K562 (cell line): ENCODE measurements around the gene LRFN4. TPM values are rescaled to one million over a fixed set of nuclear protein-coding genes. Genes with fewer than 3 reads are reported as not detected.

Experiments
- BRCA1 ChIP-seq, 2 experiments: fragments of 450-650 bp in 1 of 2; sonication (generic) in 1 of 2; formaldehyde crosslinking in 1 of 2; IDR thresholded peaks; 2 replicates each; pipeline versions ENCODE4 v1.5.0 to v1.6.1; 2017 to 2020; ENCODE audit warnings: mild to moderate bottlenecking in 1 of 2, missing genetic modification reagents in 1 of 2
- CBFA2T3 ChIP-seq: fragments of 450-650 bp; IDR thresholded peaks from 2 replicates; pipeline ENCODE4 v1.6.1; 2017
- CBFB ChIP-seq: sonication (generic); formaldehyde crosslinking; IDR thresholded peaks from 2 replicates; pipeline ENCODE4 v1.4.0; 2020; ENCODE audit warnings: mild to moderate bottlenecking, missing genetic modification reagents
- CBX2 ChIP-seq: fragments of 200-600 bp; sonication (generic); IDR thresholded peaks from one replicate; pipeline ENCODE4 v1.6.1; 2012; ENCODE audit warnings: mild to moderate bottlenecking, low read length, inconsistent platforms; ENCODE audit not compliant: insufficient read depth, poor library complexity, severe bottlenecking
- CC2D1A ChIP-seq: fragments of 450-650 bp; IDR thresholded peaks from 2 replicates; pipeline ENCODE4 v1.6.1; 2017; ENCODE audit warnings: mild to moderate bottlenecking
- CREM ChIP-seq: IDR thresholded peaks from 2 replicates; pipeline ENCODE4 v1.6.1; 2014; ENCODE audit warnings: antibody characterized with exemption, low read depth
- CTBP1 ChIP-seq: fragments of 450-650 bp; IDR thresholded peaks from 2 replicates; pipeline ENCODE4 v1.6.1; 2016; ENCODE audit warnings: borderline replicate concordance
- FOXK1 ChIP-seq: sonication (generic); formaldehyde crosslinking; IDR thresholded peaks from 2 replicates; pipeline ENCODE4 v1.8.0; 2022; ENCODE audit warnings: missing genetic modification reagents, mild to moderate bottlenecking, borderline replicate concordance
- GABPB1 ChIP-seq: sonication (generic); formaldehyde crosslinking; IDR thresholded peaks from 2 replicates; pipeline ENCODE4 v1.8.0; 2022; ENCODE audit warnings: mild to moderate bottlenecking, missing genetic modification reagents
- KDM1A ChIP-seq, 2 experiments: fragments of 450-650 bp; IDR thresholded peaks; 2 replicates each; pipeline ENCODE4 v1.6.1; 2016; ENCODE audit warnings: mild to moderate bottlenecking in 2 of 2
- MAZ ChIP-seq, 2 experiments: fragments of 450-650 bp in 1 of 2; sonication (generic) in 1 of 2; formaldehyde crosslinking; IDR thresholded peaks in 1 of 2; conservative IDR thresholded peaks in 1 of 2; 2 replicates each; pipeline versions ENCODE4 v1.4.0 to v1.5.0; 2020; ENCODE audit warnings: mild to moderate bottlenecking in 1 of 2, missing genetic modification reagents in 1 of 2
- MCM7 ChIP-seq, 2 experiments: fragments of 450-650 bp; IDR thresholded peaks; 2 replicates each; pipeline ENCODE4 v1.6.1; 2016 to 2018
- MYBL2 ChIP-seq, 2 experiments: fragments of 450-650 bp in 1 of 2; sonication (generic) in 1 of 2; formaldehyde crosslinking in 1 of 2; IDR thresholded peaks; 2 replicates each; pipeline versions ENCODE4 v1.6.1 to v1.8.1; 2017 to 2022; ENCODE audit warnings: borderline replicate concordance in 1 of 2, inconsistent platforms in 1 of 2, low read depth in 1 of 2, mild to moderate bottlenecking in 1 of 2, missing genetic modification reagents in 1 of 2, moderate library complexity in 1 of 2
- NCOA4 ChIP-seq: fragments of 450-650 bp; IDR thresholded peaks from 2 replicates; pipeline ENCODE4 v1.6.1; 2018; ENCODE audit warnings: mild to moderate bottlenecking; ENCODE audit not compliant: partially characterized antibody
- RBM15 ChIP-seq: fragments of 200-400 bp; formaldehyde crosslinking; IDR thresholded peaks from 2 replicates; pipeline ENCODE4 v1.6.1; 2018; ENCODE audit warnings: mild to moderate bottlenecking, low read length, moderate library complexity; ENCODE audit not compliant: insufficient read depth
- SMAD2 ChIP-seq: fragments of 150-350 bp; IDR thresholded peaks from 2 replicates; pipeline ENCODE4 v1.6.1; 2014; ENCODE audit warnings: low read depth, mild to moderate bottlenecking, low read length
- TBP ChIP-seq: optimal IDR thresholded peaks from 2 replicates; pipeline ENCODE3; 2011; ENCODE audit warnings: low read depth, low read length, improper control_type of control experiment
- TEAD4 ChIP-seq, 2 experiments: sonication (generic) in 1 of 2; formaldehyde crosslinking in 1 of 2; IDR thresholded peaks; 2 replicates each; pipeline versions ENCODE4 v1.6.1 to v1.8.0; 2012 to 2022; ENCODE audit warnings: borderline replicate concordance in 1 of 2, inconsistent platforms in 1 of 2, low read length in 1 of 2, mild to moderate bottlenecking in 1 of 2, missing genetic modification reagents in 1 of 2
- ZKSCAN1 ChIP-seq: fragments of 150-350 bp; IDR thresholded peaks from 2 replicates; pipeline ENCODE4 v1.6.1; 2016; ENCODE audit warnings: low read depth, low read length
- ZNF232 ChIP-seq: sonication (generic); formaldehyde crosslinking; IDR thresholded peaks from 2 replicates; pipeline ENCODE4 v1.8.0; 2022; ENCODE audit warnings: mild to moderate bottlenecking, missing genetic modification reagents
- ZNF282 ChIP-seq: sonication (generic); formaldehyde crosslinking; IDR thresholded peaks from 2 replicates; pipeline ENCODE4 v1.8.1; 2023; ENCODE audit warnings: missing genetic modification reagents
- ZZZ3 ChIP-seq: fragments of 450-650 bp; IDR thresholded peaks from 2 replicates; pipeline ENCODE4 v1.6.1; 2016; ENCODE audit warnings: antibody characterized with exemption, mild to moderate bottlenecking, moderate library complexity
- polyA plus RNA-seq, 8 experiments: library from polyadenylated mRNA; depleted of rRNA in 4 of 8; stranded (reverse) in 5 of 8; unstranded in 3 of 8; fragments of >200 nt; fragmentation: Nextera tagmentation in 2 of 8; fragmentation: Illumina TruSeq in 1 of 8; extraction: Ambion mirVana in 2 of 8; extraction: Trizol in 1 of 8; gene quantifications; 2 replicates each; pipeline versions ENCODE4 v1.2.1 to v1.2.3, GENCODE V29; 2011 to 2014; ENCODE audit warnings: inconsistent platforms in 1 of 8, missing spikeins in 1 of 8
- total RNA-seq, 7 experiments: library from RNA; depleted of rRNA in 6 of 7; stranded (reverse); fragments of >200 nt in 6 of 7; fragmentation: Illumina TruSeq in 2 of 7; extraction: Trizol in 2 of 7; gene quantifications; 2 replicates each; pipeline versions ENCODE4 v1.2.1 to v1.2.3, GENCODE V29; 2011 to 2021; ENCODE audit warnings: low replicate concordance in 1 of 7
- TF ChIP-seq, protein P1 (sequence below): fragments of 250-450 bp; sonication (Bioruptor Pico); IDR thresholded peaks from 2 replicates; pipeline ENCODE4 v1.4.0; 2020; ENCODE audit warnings: mild to moderate bottlenecking, moderate library complexity, borderline replicate concordance
- TF ChIP-seq, protein P2 (sequence below), 3 experiments: fragments of 200-800 bp in 1 of 3; sonication (Bioruptor generic) in 1 of 3; sonication (generic) in 1 of 3; formaldehyde crosslinking in 1 of 3; IDR thresholded peaks; 2 replicates each; pipeline versions ENCODE4 v1.6.1 to v1.8.0; 2016 to 2022; ENCODE audit warnings: mild to moderate bottlenecking in 2 of 3, missing compliant biosample characterization in 2 of 3, missing genetic modification characterization in 2 of 3, missing genetic modification reagents in 1 of 3
- TF ChIP-seq, protein P3 (sequence below): sonication (generic); formaldehyde crosslinking; IDR thresholded peaks from 2 replicates; pipeline ENCODE4 v1.8.1; 2023; ENCODE audit warnings: mild to moderate bottlenecking, missing genetic modification reagents, moderate library complexity

Gene LRFN4
- total and polyA plus RNA-seq, 9 of the 15 experiments (the other 6 are each of a cell fraction or from before 2014, with no cell fraction given), result 0.10 to 60.1 (median 6.7) TPM

GRCh38 chr11:66834943-66835342 lies 21.9 kb upstream of the LRFN4 start (continued):
- TF ChIP-seq, protein P1, sequence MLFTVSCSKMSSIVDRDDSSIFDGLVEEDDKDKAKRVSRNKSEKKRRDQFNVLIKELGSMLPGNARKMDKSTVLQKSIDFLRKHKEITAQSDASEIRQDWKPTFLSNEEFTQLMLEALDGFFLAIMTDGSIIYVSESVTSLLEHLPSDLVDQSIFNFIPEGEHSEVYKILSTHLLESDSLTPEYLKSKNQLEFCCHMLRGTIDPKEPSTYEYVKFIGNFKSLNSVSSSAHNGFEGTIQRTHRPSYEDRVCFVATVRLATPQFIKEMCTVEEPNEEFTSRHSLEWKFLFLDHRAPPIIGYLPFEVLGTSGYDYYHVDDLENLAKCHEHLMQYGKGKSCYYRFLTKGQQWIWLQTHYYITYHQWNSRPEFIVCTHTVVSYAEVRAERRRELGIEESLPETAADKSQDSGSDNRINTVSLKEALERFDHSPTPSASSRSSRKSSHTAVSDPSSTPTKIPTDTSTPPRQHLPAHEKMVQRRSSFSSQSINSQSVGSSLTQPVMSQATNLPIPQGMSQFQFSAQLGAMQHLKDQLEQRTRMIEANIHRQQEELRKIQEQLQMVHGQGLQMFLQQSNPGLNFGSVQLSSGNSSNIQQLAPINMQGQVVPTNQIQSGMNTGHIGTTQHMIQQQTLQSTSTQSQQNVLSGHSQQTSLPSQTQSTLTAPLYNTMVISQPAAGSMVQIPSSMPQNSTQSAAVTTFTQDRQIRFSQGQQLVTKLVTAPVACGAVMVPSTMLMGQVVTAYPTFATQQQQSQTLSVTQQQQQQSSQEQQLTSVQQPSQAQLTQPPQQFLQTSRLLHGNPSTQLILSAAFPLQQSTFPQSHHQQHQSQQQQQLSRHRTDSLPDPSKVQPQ, result no peak
- no peak for TF ChIP-seq NCOA4
- no peak for TF ChIP-seq RBM15
- TF ChIP-seq GABPB1 (CRISPR knock-in tag), result no peak
- no peak for TF ChIP-seq CBFB (CRISPR knock-in tag)
- TF ChIP-seq, protein P2, sequence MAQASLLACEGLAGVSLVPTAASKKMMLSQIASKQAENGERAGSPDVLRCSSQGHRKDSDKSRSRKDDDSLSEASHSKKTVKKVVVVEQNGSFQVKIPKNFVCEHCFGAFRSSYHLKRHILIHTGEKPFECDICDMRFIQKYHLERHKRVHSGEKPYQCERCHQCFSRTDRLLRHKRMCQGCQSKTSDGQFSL (CRISPR knock-in tag; IDR thresholded peaks at IDR 0.05), result no peak
- TF ChIP-seq, protein P2 (tag; IDR thresholded peaks at IDR 0.05), result no peak
- TF ChIP-seq CREM, result 0 out of 2 replicates have a peak, but pooled peaks have one; percentile 17
- TF ChIP-seq, protein P3, sequence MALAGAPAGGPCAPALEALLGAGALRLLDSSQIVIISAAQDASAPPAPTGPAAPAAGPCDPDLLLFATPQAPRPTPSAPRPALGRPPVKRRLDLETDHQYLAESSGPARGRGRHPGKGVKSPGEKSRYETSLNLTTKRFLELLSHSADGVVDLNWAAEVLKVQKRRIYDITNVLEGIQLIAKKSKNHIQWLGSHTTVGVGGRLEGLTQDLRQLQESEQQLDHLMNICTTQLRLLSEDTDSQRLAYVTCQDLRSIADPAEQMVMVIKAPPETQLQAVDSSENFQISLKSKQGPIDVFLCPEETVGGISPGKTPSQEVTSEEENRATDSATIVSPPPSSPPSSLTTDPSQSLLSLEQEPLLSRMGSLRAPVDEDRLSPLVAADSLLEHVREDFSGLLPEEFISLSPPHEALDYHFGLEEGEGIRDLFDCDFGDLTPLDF (CRISPR knock-in tag), result no peak
- no peak for TF ChIP-seq FOXK1 (CRISPR knock-in tag)
- TF ChIP-seq CC2D1A, result no peak
- no peak for TF ChIP-seq ZKSCAN1
- peak in 1 of 2 experiments; percentile 15; a peak in 1 of 4 replicates for TF ChIP-seq MAZ (CRISPR knock-in tag; conservative IDR thresholded peaks at IDR 0.05 in 1 of 2, IDR thresholded peaks at IDR 0.05 in 1 of 2)
- TF ChIP-seq BRCA1 (IDR thresholded peaks at IDR 0.05), result no peak
- no peak for TF ChIP-seq BRCA1 (CRISPR knock-in tag; IDR thresholded peaks at IDR 0.05)
- no peak for TF ChIP-seq ZNF282 (CRISPR knock-in tag)
- no peak for TF ChIP-seq MYBL2 (IDR thresholded peaks at IDR 0.05; ENCODE audit: low read depth)
- TF ChIP-seq MYBL2 (CRISPR knock-in tag; IDR thresholded peaks at IDR 0.05; ENCODE audit: borderline replicate concordance), result no peak
- no peak for TF ChIP-seq ZZZ3
- 0 out of 2 replicates have a peak, but pooled peaks have one; percentile 14 for TF ChIP-seq CTBP1
- TF ChIP-seq CBFA2T3, result peak; percentile 87
- no peak for TF ChIP-seq CBX2
- TF ChIP-seq ZNF232 (CRISPR knock-in tag), result no peak
- TF ChIP-seq TEAD4 (IDR thresholded peaks at IDR 0.05; ENCODE audit: low read length), result peak; percentile 81
- no peak for TF ChIP-seq TEAD4 (CRISPR knock-in tag; IDR thresholded peaks at IDR 0.05; ENCODE audit: borderline replicate concordance)
- TF ChIP-seq SMAD2, result no peak
- no peak for TF ChIP-seq TBP
- TF ChIP-seq KDM1A (IDR thresholded peaks at IDR 0.05), result peak; percentile 69 to 73
- TF ChIP-seq MCM7 (IDR thresholded peaks at IDR 0.05), result no peak
